Neuronal stem cell (in vitro differentiated cells): Measurements from ENCODE around the gene COL5A1. TPM values are rescaled to one million over a fixed set of nuclear protein-coding genes. Genes with fewer than 3 reads are reported as not detected.

Experiments
- DNase-seq: peaks from one replicate; pipeline ENCODE4 v3.0.0-alpha.2; 2013; ENCODE audit warnings: low spot score
- H2AFZ ChIP-seq: one replicate; pipeline ENCODE4 v1.6.1; 2013; ENCODE audit warnings: mild to moderate bottlenecking, low read length, inconsistent platforms
- H2AK5ac ChIP-seq: 2 replicates; pipeline ENCODE4 v1.6.1; 2013; ENCODE audit warnings: low read depth, mild to moderate bottlenecking, inconsistent platforms, low read length, moderate library complexity, mixed read lengths
- H2BK120ac ChIP-seq: 2 replicates; pipeline ENCODE4 v1.6.1; 2013; ENCODE audit warnings: low read depth, mild to moderate bottlenecking, inconsistent platforms, low read length, moderate library complexity, mixed read lengths
- H2BK12ac ChIP-seq: one replicate; pipeline ENCODE4 v1.6.1; 2013; ENCODE audit warnings: low read length, inconsistent platforms
- H2BK15ac ChIP-seq: 2 replicates; pipeline ENCODE4 v1.6.1; 2013; ENCODE audit warnings: mild to moderate bottlenecking, low read length, inconsistent platforms, mixed read lengths
- H2BK5ac ChIP-seq: one replicate; pipeline ENCODE4 v1.6.1; 2013; ENCODE audit warnings: inconsistent platforms, mild to moderate bottlenecking, low read length, moderate library complexity
- H3K14ac ChIP-seq: one replicate; pipeline ENCODE4 v1.6.1; 2013; ENCODE audit warnings: low read length, inconsistent platforms
- H3K18ac ChIP-seq: 2 replicates; pipeline ENCODE4 v1.6.1; 2013; ENCODE audit warnings: low read length, inconsistent platforms
- H3K23ac ChIP-seq: 2 replicates; pipeline ENCODE4 v1.6.1; 2013; ENCODE audit warnings: low read depth, mild to moderate bottlenecking, mixed read lengths, low read length, inconsistent platforms; ENCODE audit not compliant: poor library complexity
- H3K27ac ChIP-seq: replicated peaks from 3 replicates; pipeline ENCODE4 v1.5.1; 2013; ENCODE audit warnings: low read length, inconsistent platforms
- H3K27me3 ChIP-seq, 3 experiments: 2 replicates each; pipeline ENCODE4 v1.6.1; 2013; ENCODE audit warnings: low read length in 3 of 3, mild to moderate bottlenecking in 2 of 3, inconsistent platforms in 1 of 3, low read depth in 1 of 3, mixed read lengths in 1 of 3, moderate library complexity in 1 of 3; ENCODE audit not compliant: control insufficient read depth in 3 of 3, insufficient read depth in 3 of 3
- H3K36me3 ChIP-seq, 2 donors: replicated peaks in 1 of 2; 2 replicates each; pipeline ENCODE4 v1.6.1; 2013; ENCODE audit warnings: low read length in 2 of 2; ENCODE audit not compliant: control insufficient read depth in 2 of 2, insufficient read depth in 2 of 2
- H3K4ac ChIP-seq: 2 replicates; pipeline ENCODE4 v1.6.1; 2013; ENCODE audit warnings: inconsistent platforms, mild to moderate bottlenecking, low read length, moderate library complexity
- H3K4me1 ChIP-seq, 2 donors: 1 replicate in 1 of 2; 2 replicates in 1 of 2; pipeline ENCODE4 v1.6.1; 2013; ENCODE audit warnings: low read length in 2 of 2, low read depth in 1 of 2; ENCODE audit not compliant: control insufficient read depth in 2 of 2, insufficient read depth in 1 of 2
- H3K4me2 ChIP-seq: one replicate; pipeline ENCODE4 v1.6.1; 2013; ENCODE audit warnings: mild to moderate bottlenecking, low read length, inconsistent platforms; ENCODE audit not compliant: insufficient read depth, poor library complexity, severe bottlenecking
- H3K4me3 ChIP-seq, 2 donors: 2 replicates each; pipeline ENCODE4 v1.5.1; 2013; ENCODE audit warnings: low read length in 2 of 2, mild to moderate bottlenecking in 2 of 2, inconsistent platforms in 1 of 2, moderate library complexity in 1 of 2
- H3K79me1 ChIP-seq: one replicate; pipeline ENCODE4 v1.6.1; 2013; ENCODE audit warnings: low read depth, mild to moderate bottlenecking, inconsistent platforms, low read length, moderate library complexity
- H3K9ac ChIP-seq: one replicate; pipeline ENCODE4 v1.6.1; 2013; ENCODE audit warnings: mild to moderate bottlenecking, low read depth, low read length, inconsistent platforms; ENCODE audit not compliant: poor library complexity
- H3K9me3 ChIP-seq, 2 donors: replicated peaks in 1 of 2; 2 replicates each; pipeline versions ENCODE3 to v1.6.1; 2013; ENCODE audit warnings: low read length in 2 of 2, mild to moderate bottlenecking in 2 of 2, inconsistent platforms in 1 of 2, low read depth in 1 of 2, mixed read lengths in 1 of 2, moderate library complexity in 1 of 2; ENCODE audit not compliant: control insufficient read depth in 2 of 2, insufficient read depth in 1 of 2
- H4K8ac ChIP-seq: one replicate; pipeline ENCODE4 v1.6.1; 2013; ENCODE audit warnings: low read depth, mild to moderate bottlenecking, inconsistent platforms, low read length, moderate library complexity
- H4K91ac ChIP-seq: one replicate; pipeline ENCODE4 v1.6.1; 2013; ENCODE audit warnings: low read length, low read depth, mild to moderate bottlenecking, inconsistent platforms; ENCODE audit not compliant: poor library complexity
- WGBS, 2 donors: extraction: QIAGEN DNeasy Blood & Tissue Kit; methylation state at CpG; one replicate each; pipeline ENCODE4 v1.1.7; 2013; ENCODE audit warnings: missing lambda C conversion rate in 2 of 2, mixed read lengths in 1 of 2; ENCODE audit not compliant: insufficient read length in 2 of 2, insufficient replicate concordance in 1 of 2; ENCODE audit errors: extremely low coverage in 2 of 2; 5-methylcytosine and 5-hydroxymethylcytosine counted together
- polyA plus RNA-seq, 2 experiments: library from polyadenylated mRNA; stranded (reverse); fragments of 200-250 nt; gene quantifications; one replicate each; pipeline ENCODE4 v1.2.3, GENCODE V29; 2013

COL5A1 gene
- polyA plus RNA-seq (2013, experiment 1 of 2): 10.1 TPM
- 10.2 TPM for polyA plus RNA-seq (2013, experiment 2 of 2)

- Histone ChIP-seq H3K27ac (no peak within 1 kb of the TSS), H3K23ac (peak within 1 kb of the TSS; percentile 77), H3K9ac (peak within 1 kb of the TSS; percentile 87), H3K79me1 (peaks cover 3% of the 10 kb centered on the region), H3K4me2 (peak within 1 kb of the TSS; percentile 96), H3K4me3 (peak within 1 kb of the TSS; percentile 24 to 88), H2BK15ac (peak within 1 kb of the TSS; percentile 98), H2AFZ (peak within 1 kb of the TSS; percentile 87), H3K4me1 (peaks cover 2 to 30% of the 10 kb centered on the region in 2 donors), H4K8ac (peak within 1 kb of the TSS; percentile 87), H3K4ac (no peak within 1 kb of the TSS), H3K9me3 (no peaks in the 10 kb centered on the region), H3K14ac (peak within 1 kb of the TSS; percentile 92), H2BK12ac (peak within 1 kb of the TSS; percentile 85), H3K36me3 (no peaks in the 10 kb centered on the region), H4K91ac (no peak within 1 kb of the TSS), H3K18ac (peak within 1 kb of the TSS; percentile 98), H2BK5ac (peak within 1 kb of the TSS; percentile 88), H2AK5ac (peak within 1 kb of the TSS; percentile 72), H2BK120ac (peak within 1 kb of the TSS; percentile 67), H3K27me3 (peaks cover 0 to 84% (median 12%) of the 10 kb centered on the region in 3 experiments)
- no CpG with 5 or more reads among the region's 72 CpGs for WGBS, 2 donors
- DNase-seq: peak; percentile 87
These were observed at the start of gene COL5A1 for GRCh38 chr9:134641173-134641989. Gene COL5A1 (plus strand): TSS chr9:134641803. CDS start chr9:134642188, 385 bp downstream.

- Histone ChIP-seq H2AK5ac (peak overlapping the region; percentile 0), H3K27ac (peak overlapping the region; percentile 17), H3K4ac (no peak overlapping the region), H2AFZ (no peak overlapping the region), H3K9me3 (no peaks in the 10 kb centered on the region), H3K18ac (peak overlapping the region; percentile 88), H2BK120ac (no peak overlapping the region), H3K36me3 (no peaks in the 10 kb centered on the region), H4K8ac (no peak overlapping the region), H3K4me3 (no peak overlapping the region), H3K14ac (peak overlapping the region; percentile 38), H2BK5ac (peak overlapping the region; percentile 68), H3K27me3 (no peaks in the 10 kb centered on the region), H2BK12ac (no peak overlapping the region), H2BK15ac (peak overlapping the region; percentile 1), H3K23ac (peak overlapping the region; percentile 49), H3K79me1 (peaks cover 2% of the 10 kb centered on the region), H4K91ac (peak overlapping the region; percentile 53), H3K9ac (no peak overlapping the region), H3K4me1 (peaks cover 0 to 11% of the 10 kb centered on the region in 2 donors), H3K4me2 (no peak overlapping the region)
- WGBS, 2 donors: no CpG with 5 or more reads among the region's 34 CpGs
- DNase-seq: no peak
These were observed 49.4 kb upstream of the COL5A1 start for GRCh38 chr9:134592018-134592818.

- Histone ChIP-seq H2BK5ac (peak overlapping the region; percentile 68), H3K18ac (peak overlapping the region; percentile 88), H3K9ac (no peak overlapping the region), H3K4me3 (no peak overlapping the region), H3K23ac (peak overlapping the region; percentile 49), H2AFZ (no peak overlapping the region), H3K27me3 (no peaks in the 10 kb centered on the region), H3K4ac (no peak overlapping the region), H3K9me3 (no peaks in the 10 kb centered on the region), H2BK120ac (no peak overlapping the region), H3K27ac (no peak overlapping the region), H2BK12ac (no peak overlapping the region), H3K14ac (peak overlapping the region; percentile 31), H4K91ac (no peak overlapping the region), H2AK5ac (peak overlapping the region; percentile 0), H3K4me2 (no peak overlapping the region), H3K4me1 (peaks cover 0 to 11% of the 10 kb centered on the region in 2 donors), H3K36me3 (no peaks in the 10 kb centered on the region), H4K8ac (no peak overlapping the region), H2BK15ac (peak overlapping the region; percentile 1), H3K79me1 (peaks cover 2% of the 10 kb centered on the region)
- DNase-seq: no peak
- WGBS, 2 donors: no CpG with 5 or more reads among the region's 9 CpGs
These were observed 48.8 kb upstream of the COL5A1 start for GRCh38 chr9:134592819-134593200.
